ENCODE data around the gene NRL.

NRL gene

DNA sequence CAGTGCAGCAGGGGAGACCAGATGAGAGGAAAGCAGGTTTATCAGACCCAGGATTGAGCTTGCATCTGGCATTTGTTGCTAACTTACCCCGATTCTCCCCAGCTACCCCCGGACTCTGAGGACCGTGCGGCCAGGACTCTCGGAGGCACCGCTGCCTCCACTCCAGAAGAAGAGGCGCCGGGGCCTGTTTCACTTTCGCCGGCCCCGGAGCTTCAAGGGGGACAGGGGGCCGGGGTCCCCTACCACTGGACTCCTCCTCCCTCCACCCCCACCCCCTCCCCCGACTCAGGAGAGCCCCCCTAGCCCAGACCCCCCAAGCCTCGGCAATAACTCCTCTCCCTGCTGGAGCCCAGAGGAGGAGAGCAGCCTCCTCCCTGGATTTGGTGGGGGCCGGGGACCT lies 49.9 kb downstream of the NRL start:
- Histone ChIP-seq H3K27ac (ENCODE audit: low read length) (no peak overlapping the region), H3K36me3 (ENCODE audit: control insufficient read depth, insufficient read depth, low read length) (peaks cover 2% of the 10 kb centered on the region; the same call in 1 of the 2 replicates), H3K27me3 (ENCODE audit: control insufficient read depth, insufficient read depth, low read length) (no peaks in the 10 kb centered on the region), H3K4me1 (ENCODE audit: control insufficient read depth, insufficient read depth, low read length) (no peaks in the 10 kb centered on the region), H3K9me3 (ENCODE audit: control insufficient read depth, insufficient read depth, low read length) (no peaks in the 10 kb centered on the region), H3K4me3 (ENCODE audit: low read length) (no peak overlapping the region)
- no CpG with 5 or more reads among the region's 15 CpGs for WGBS (ENCODE audit: insufficient coverage, insufficient read length)
- no peak for DNase-seq (ENCODE audit: low read depth, low spot score)

DNA sequence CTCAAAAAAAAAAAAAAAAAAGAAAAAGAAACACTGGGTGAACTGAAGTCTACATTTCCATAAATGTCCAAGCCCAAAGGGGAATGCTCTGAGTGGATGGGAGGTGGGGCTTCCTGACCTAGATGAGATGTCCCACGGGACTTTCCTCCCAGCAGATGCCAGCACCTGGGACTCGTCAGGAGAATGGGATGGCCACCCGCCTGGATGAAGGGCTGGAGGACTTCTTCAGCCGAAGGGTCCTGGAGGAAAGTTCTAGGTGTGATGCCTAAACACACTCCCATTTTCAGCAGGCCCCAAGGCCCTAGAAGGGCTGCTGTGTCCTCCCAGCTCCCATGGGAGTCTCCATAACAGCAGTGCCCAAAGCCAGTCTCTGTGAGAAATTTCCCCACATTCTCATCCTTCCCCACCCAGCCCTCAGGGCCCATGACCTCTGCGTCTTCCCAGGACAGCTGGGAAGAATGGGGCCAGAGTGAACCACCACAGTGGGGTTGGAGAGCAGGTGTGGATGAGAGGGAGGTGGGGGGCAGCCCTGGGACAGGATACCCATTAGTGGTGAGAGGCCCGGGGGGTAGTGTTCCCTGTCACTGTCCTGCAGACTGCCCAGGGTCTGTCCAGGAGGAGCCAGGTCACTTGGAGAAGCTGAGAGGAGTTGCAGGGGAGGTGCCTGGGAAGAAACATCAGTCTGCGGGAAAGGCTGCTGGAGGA lies 50.5 kb downstream of the NRL start:
- WGBS (ENCODE audit: insufficient coverage, insufficient read length), result no CpG with 5 or more reads among the region's 7 CpGs
- Histone ChIP-seq H3K27ac (ENCODE audit: low read length) (no peak overlapping the region), H3K36me3 (ENCODE audit: control insufficient read depth, insufficient read depth, low read length) (peaks cover 2% of the 10 kb centered on the region; the same call in 1 of the 2 replicates), H3K27me3 (ENCODE audit: control insufficient read depth, insufficient read depth, low read length) (no peaks in the 10 kb centered on the region), H3K4me3 (ENCODE audit: low read length) (no peak overlapping the region), H3K9me3 (ENCODE audit: control insufficient read depth, insufficient read depth, low read length) (no peaks in the 10 kb centered on the region), H3K4me1 (ENCODE audit: control insufficient read depth, insufficient read depth, low read length) (no peaks in the 10 kb centered on the region)
- no peak for DNase-seq (ENCODE audit: low read depth, low spot score)

DNA sequence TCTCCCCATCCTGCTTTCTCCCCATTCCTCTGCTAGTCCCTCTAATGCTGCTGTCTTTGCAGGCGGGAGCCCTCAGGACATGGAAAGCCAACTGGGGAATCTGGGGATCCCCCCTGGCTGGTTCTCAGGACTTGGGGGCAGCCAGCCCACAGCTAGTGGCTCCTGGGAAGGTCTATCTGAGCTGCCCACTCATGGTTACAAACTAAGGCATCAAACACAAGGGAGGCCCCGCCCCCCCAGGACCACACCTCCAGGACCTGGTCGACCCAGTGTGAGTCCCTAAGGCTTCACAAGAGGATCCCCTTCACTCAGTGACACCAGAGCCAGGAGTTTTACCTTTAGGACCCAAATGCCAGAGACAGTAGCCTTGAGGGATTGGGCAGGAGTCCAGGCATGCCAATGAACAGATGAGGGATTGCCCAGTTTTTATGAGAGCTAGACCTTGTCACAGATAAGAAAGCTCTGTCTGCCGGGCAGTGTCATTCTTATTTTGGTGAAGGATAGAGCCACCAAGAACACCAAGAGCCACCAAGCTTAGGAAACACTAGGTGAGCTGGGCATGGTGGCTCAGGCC lies 51.4 kb downstream of the NRL start:
- Histone ChIP-seq H3K4me3 (ENCODE audit: low read length) (no peak overlapping the region), H3K27me3 (ENCODE audit: control insufficient read depth, insufficient read depth, low read length) (no peaks in the 10 kb centered on the region), H3K36me3 (ENCODE audit: control insufficient read depth, insufficient read depth, low read length) (peaks cover 2% of the 10 kb centered on the region; the same call in 1 of the 2 replicates), H3K4me1 (ENCODE audit: control insufficient read depth, insufficient read depth, low read length) (no peaks in the 10 kb centered on the region), H3K9me3 (ENCODE audit: control insufficient read depth, insufficient read depth, low read length) (no peaks in the 10 kb centered on the region), H3K27ac (ENCODE audit: low read length) (no peak overlapping the region)
- WGBS (ENCODE audit: insufficient coverage, insufficient read length), result no CpG with 5 or more reads among the region's 4 CpGs
- DNase-seq (ENCODE audit: low read depth, low spot score), result no peak

DNA sequence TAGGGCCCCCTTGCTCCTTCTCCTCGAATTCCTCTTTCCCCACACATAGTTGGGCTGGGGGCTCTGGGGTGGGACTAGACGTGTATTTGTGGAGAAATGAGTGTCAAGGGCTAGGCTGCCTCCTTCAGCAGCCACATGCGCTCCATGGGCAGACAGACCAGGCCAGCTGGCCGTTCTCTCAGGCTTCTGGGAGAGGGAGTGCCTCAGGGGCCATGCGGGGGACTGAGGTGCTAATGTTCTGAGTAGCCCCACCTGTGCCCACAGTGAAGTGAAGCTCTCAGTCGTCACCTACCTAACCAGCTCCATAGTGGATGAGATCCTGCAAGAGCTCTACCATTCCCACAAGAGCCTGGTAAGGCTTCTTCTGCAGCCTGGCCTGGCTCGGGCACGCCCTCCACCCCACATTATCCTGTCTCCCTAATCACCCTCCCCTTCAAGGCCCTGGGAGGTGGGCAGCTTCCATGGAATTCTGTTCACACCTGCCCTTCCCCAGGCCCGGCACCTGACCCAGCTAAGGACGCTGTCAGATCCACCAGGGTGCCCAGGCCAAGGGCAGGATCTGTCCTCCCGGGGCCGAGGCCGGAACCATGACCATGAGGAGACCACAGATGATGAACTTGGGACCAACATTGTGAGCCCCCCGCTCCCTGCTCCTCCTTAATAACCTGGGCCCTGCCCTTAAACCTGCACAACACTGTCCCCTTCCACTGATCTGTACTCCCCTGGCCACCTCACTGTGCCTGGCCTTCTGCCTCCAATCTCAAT lies 52.4 kb downstream of the NRL start:
- H3K27ac ChIP-seq (ENCODE audit: low read length), result no peak overlapping the region
- H3K4me1 ChIP-seq (ENCODE audit: control insufficient read depth, insufficient read depth, low read length), result no peaks in the 10 kb centered on the region
- no CpG with 5 or more reads among the region's 14 CpGs for WGBS (ENCODE audit: insufficient coverage, insufficient read length)
- H3K36me3 ChIP-seq (ENCODE audit: control insufficient read depth, insufficient read depth, low read length), result peaks cover 2% of the 10 kb centered on the region; the same call in 1 of the 2 replicates
- H3K27me3 ChIP-seq (ENCODE audit: control insufficient read depth, insufficient read depth, low read length), result no peaks in the 10 kb centered on the region
- no peaks in the 10 kb centered on the region for H3K9me3 ChIP-seq (ENCODE audit: control insufficient read depth, insufficient read depth, low read length)
- H3K4me3 ChIP-seq (ENCODE audit: low read length), result no peak overlapping the region
- DNase-seq (ENCODE audit: low read depth, low spot score), result no peak

DNA sequence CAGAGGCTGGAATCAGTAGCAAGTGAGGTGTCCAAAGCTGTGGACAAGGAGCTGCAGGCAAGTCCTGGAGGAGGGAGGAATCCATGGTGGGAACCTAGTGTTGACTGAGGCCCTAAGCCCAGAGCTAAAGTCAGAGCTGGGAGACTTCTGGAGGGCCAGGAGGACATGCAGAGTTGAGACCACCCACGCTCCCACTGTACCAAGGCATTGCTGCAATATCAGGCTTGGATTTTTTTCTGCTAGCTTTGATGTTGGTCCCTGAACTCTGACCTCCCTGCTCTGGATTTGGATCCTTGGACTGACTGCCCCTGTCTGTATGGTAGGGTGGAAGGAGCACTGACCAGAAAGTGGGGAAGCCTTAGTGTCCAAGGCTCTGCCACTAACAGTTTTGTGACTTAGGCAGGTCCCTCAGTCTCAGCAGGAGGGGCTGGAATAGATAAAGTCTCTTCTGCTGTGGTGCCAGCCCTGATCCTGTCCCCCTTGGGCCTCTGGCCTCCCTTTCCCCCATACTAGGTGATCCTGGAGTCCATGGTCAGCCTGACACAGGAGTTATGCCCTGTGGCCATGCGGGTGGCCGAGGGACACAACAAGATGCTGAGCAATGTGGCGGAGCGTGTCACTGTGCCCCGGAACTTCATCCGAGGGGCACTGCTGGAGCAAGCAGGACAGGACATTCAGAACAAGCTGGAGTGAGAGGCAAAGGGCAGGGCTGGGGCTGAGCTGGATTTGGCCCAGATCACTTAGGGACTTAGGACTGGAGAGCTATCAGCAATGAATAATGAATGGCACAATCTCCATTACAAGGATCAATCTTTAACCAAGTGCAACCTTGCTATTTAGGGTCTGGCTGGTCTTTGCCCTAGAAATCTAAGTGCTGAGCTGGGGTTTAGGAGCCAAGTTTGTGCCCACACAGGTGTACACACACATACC lies 53.5 kb downstream of the NRL start:
- no peak overlapping the region for H3K4me3 ChIP-seq (ENCODE audit: low read length)
- no CpG with 5 or more reads among the region's 7 CpGs for WGBS (ENCODE audit: insufficient coverage, insufficient read length)
- no peaks in the 10 kb centered on the region for H3K4me1 ChIP-seq (ENCODE audit: control insufficient read depth, insufficient read depth, low read length)
- H3K9me3 ChIP-seq (ENCODE audit: control insufficient read depth, insufficient read depth, low read length), result no peaks in the 10 kb centered on the region
- H3K27me3 ChIP-seq (ENCODE audit: control insufficient read depth, insufficient read depth, low read length), result no peaks in the 10 kb centered on the region
- no peak overlapping the region for H3K27ac ChIP-seq (ENCODE audit: low read length)
- no peak for DNase-seq (ENCODE audit: low read depth, low spot score)
- no peaks in the 10 kb centered on the region for H3K36me3 ChIP-seq (ENCODE audit: control insufficient read depth, insufficient read depth, low read length)

DNA sequence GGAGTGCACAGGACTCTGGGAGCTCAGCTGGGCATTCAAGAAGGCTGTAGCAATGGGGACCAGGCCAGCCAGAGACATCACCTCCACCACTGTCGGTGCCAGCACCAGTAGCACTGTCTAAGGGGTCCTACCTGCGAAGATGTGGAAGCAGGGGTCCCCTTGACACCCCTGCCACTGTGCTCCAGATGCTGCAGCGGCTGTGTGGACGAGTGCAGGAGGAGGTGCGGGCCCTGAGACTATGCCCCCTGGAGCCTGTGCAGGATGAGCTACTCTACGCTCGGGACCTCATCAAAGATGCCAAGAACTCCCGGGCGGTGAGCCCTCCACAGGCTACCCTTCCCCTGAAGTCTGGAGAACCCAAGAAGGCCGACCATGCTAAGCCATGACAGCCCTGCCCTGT lies 54.3 kb downstream of the NRL start:
- no CpG with 5 or more reads among the region's 10 CpGs for WGBS (ENCODE audit: insufficient coverage, insufficient read length)

DNA sequence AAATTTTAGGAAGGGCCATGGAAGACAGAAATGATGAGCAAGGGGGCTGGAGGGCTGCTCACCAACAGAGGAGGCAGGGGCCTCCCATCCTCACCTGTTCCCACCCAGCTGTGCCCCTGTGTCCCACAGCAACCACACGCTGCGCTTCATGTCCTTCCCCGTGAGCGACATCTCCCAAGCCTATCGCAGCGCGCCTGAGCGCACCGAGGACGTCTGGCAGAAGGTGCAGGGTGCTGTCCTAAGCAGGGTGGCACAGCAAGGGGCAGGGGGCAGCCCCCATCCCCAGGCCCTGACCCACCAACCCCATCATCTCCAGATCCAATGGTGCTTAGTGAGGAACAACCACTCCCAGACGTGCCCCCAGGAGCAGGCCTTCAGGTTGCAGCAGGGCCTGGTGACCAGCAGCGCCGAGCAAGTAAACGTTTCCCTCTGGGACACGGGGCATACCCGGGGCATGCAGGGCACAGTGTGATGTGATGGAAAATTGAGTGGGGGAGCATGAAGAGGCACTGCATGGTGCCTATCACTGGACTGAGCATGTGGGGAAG lies 54.8 kb downstream of the NRL start:
- DNase-seq (ENCODE audit: low read depth, low spot score), result no peak
- H3K9me3 ChIP-seq (ENCODE audit: control insufficient read depth, insufficient read depth, low read length), result no peaks in the 10 kb centered on the region
- no peak overlapping the region for H3K4me3 ChIP-seq (ENCODE audit: low read length)
- H3K4me1 ChIP-seq (ENCODE audit: control insufficient read depth, insufficient read depth, low read length), result no peaks in the 10 kb centered on the region
- no CpG with 5 or more reads among the region's 16 CpGs for WGBS (ENCODE audit: insufficient coverage, insufficient read length)
- H3K27me3 ChIP-seq (ENCODE audit: control insufficient read depth, insufficient read depth, low read length), result no peaks in the 10 kb centered on the region
- no peaks in the 10 kb centered on the region for H3K36me3 ChIP-seq (ENCODE audit: control insufficient read depth, insufficient read depth, low read length)
- no peak overlapping the region for H3K27ac ChIP-seq (ENCODE audit: low read length)

More for the DNA sequence above, 54.3 kb downstream of the NRL start:
- Histone ChIP-seq H3K36me3 (ENCODE audit: control insufficient read depth, insufficient read depth, low read length) (no peaks in the 10 kb centered on the region), H3K27ac (ENCODE audit: low read length) (no peak overlapping the region), H3K4me3 (ENCODE audit: low read length) (no peak overlapping the region), H3K9me3 (ENCODE audit: control insufficient read depth, insufficient read depth, low read length) (no peaks in the 10 kb centered on the region), H3K4me1 (ENCODE audit: control insufficient read depth, insufficient read depth, low read length) (no peaks in the 10 kb centered on the region), H3K27me3 (ENCODE audit: control insufficient read depth, insufficient read depth, low read length) (no peaks in the 10 kb centered on the region)
- no peak for DNase-seq (ENCODE audit: low read depth, low spot score)

DNA sequence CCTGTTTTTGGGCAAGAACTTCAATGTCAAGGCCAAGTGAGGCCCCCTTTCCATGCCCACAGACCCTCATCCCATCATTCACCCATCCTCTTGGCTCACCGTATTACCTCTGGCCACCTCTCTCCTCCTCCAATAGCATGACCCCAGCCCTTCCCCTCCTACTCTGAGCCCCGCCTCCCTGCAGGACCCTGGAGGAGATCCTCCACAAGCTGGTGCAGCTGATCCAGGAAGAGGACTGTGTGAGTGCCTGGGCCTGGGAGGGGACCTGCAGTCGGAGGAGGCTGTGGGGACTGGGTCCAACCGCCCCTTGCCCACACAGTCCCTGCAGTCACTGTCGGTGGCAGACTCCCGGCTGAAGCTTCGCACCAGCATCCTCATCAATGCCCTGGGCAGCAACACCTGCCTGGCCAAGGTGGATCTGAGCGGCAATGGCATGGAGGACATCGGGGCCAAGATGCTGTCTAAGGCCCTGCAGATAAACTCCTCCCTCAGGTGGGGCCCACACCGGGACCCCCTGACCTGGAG lies 55.7 kb downstream of the NRL start:
- Histone ChIP-seq H3K27ac (ENCODE audit: low read length) (no peak overlapping the region), H3K9me3 (ENCODE audit: control insufficient read depth, insufficient read depth, low read length) (no peaks in the 10 kb centered on the region), H3K27me3 (ENCODE audit: control insufficient read depth, insufficient read depth, low read length) (no peaks in the 10 kb centered on the region), H3K4me1 (ENCODE audit: control insufficient read depth, insufficient read depth, low read length) (no peaks in the 10 kb centered on the region), H3K36me3 (ENCODE audit: control insufficient read depth, insufficient read depth, low read length) (no peaks in the 10 kb centered on the region), H3K4me3 (ENCODE audit: low read length) (no peak overlapping the region)
- DNase-seq (ENCODE audit: low read depth, low spot score), result no peak
- no CpG with 5 or more reads among the region's 10 CpGs for WGBS (ENCODE audit: insufficient coverage, insufficient read length)

DNA sequence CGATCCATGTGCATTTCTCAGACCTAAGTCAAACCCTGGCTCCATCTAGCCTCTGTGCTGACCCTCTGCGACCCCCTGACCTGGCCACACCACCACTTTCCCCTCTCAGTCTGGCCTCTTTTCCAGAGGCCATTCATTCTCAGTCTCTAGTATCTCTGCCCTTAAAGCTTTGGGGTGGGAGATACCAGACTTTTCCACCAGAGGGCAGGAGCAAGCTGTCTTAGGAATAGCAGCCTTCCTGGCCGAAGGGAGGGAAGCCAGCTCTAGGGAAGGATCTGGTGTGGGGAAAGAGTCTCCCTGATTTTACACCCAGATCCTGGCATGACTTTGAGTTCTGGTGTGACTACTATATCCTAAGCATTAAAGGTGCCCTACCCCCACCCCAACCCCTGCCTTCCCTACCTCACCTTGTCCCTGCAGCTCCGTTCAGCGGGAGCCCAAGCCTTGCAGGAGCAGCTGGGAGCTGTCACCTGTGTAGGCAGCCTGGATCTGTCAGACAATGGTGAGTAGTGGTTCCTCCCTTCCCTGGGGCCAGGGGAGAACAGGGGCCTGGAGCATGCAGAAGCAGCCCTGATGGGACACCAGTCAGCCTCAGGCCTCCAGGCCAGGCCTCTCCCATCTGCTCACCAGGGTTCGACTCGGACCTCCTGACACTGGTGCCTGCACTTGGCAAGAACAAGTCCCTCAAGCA lies 56.3 kb downstream of the NRL start:
- no peaks in the 10 kb centered on the region for H3K36me3 ChIP-seq (ENCODE audit: control insufficient read depth, insufficient read depth, low read length)
- no CpG with 5 or more reads among the region's 7 CpGs for WGBS (ENCODE audit: insufficient coverage, insufficient read length)
- H3K9me3 ChIP-seq (ENCODE audit: control insufficient read depth, insufficient read depth, low read length), result no peaks in the 10 kb centered on the region
- H3K4me3 ChIP-seq (ENCODE audit: low read length), result no peak overlapping the region
- DNase-seq (ENCODE audit: low read depth, low spot score), result no peak
- H3K4me1 ChIP-seq (ENCODE audit: control insufficient read depth, insufficient read depth, low read length), result no peaks in the 10 kb centered on the region
- H3K27ac ChIP-seq (ENCODE audit: low read length), result no peak overlapping the region
- H3K27me3 ChIP-seq (ENCODE audit: control insufficient read depth, insufficient read depth, low read length), result no peaks in the 10 kb centered on the region

All from iPS DF 6.9 (cell line).